Measurements from ENCODE around the gene FMN1.

FMN1 gene

GRCh38 chr15:33101036-33101435 lies 93.5 kb downstream of the FMN1 start:
- TF ChIP-seq CTBP1 (IDR thresholded peaks at IDR 0.05; ENCODE audit: borderline replicate concordance) (no peak), FOXA1 (IDR thresholded peaks at IDR 0.05) (no peak), LEF1 (IDR thresholded peaks at IDR 0.05; ENCODE audit: borderline replicate concordance) (no peak), HDGF (IDR thresholded peaks at IDR 0.05; ENCODE audit: borderline replicate concordance) (no peak), ARNT (IDR thresholded peaks at IDR 0.05) (no peak), ELF4 (IDR thresholded peaks at IDR 0.05) (no peak)
- no peak for DNase-seq (ENCODE audit: extremely low spot score)
- ChIA-PET POLR2A (no interaction called here), CTCF (no interaction called here)

- POLR2A ChIA-PET, result no interaction called here
- TF ChIP-seq ZNF384 (IDR thresholded peaks at IDR 0.05), result no peak
- no peak for TF ChIP-seq BHLHE40 (IDR thresholded peaks at IDR 0.05; ENCODE audit: borderline replicate concordance)
- no peak for TF ChIP-seq ARNT (IDR thresholded peaks at IDR 0.05)
- no peak for TF ChIP-seq L3MBTL2 (conservative IDR thresholded peaks at IDR 0.05)
- TF ChIP-seq FOXA1 (IDR thresholded peaks at IDR 0.05), result no peak
- TF ChIP-seq ELF4 (IDR thresholded peaks at IDR 0.05), result no peak
- TF ChIP-seq PKNOX1 (IDR thresholded peaks at IDR 0.05), result no peak
- TF ChIP-seq FOXK2 (IDR thresholded peaks at IDR 0.05), result no peak
- no peak for TF ChIP-seq SUZ12 (IDR thresholded peaks at IDR 0.05)
- no peak for TF ChIP-seq SP1 (IDR thresholded peaks at IDR 0.05)
- no peak for TF ChIP-seq CTBP1 (IDR thresholded peaks at IDR 0.05; ENCODE audit: borderline replicate concordance)
- TF ChIP-seq LEF1 (IDR thresholded peaks at IDR 0.05; ENCODE audit: borderline replicate concordance), result no peak
- no peak for TF ChIP-seq FOXM1 (IDR thresholded peaks at IDR 0.05; ENCODE audit: borderline replicate concordance)
- no peak for TF ChIP-seq NFRKB (IDR thresholded peaks at IDR 0.05)
- TF ChIP-seq TARDBP (IDR thresholded peaks at IDR 0.05), result no peak
- no peak for DNase-seq (ENCODE audit: extremely low spot score)
- CTCF ChIA-PET, result no interaction called here
These were observed 94.2 kb downstream of the FMN1 start for GRCh38 chr15:33100314-33100713.

- TF ChIP-seq TARDBP (IDR thresholded peaks at IDR 0.05) (no peak), FOXK2 (IDR thresholded peaks at IDR 0.05) (no peak), PKNOX1 (IDR thresholded peaks at IDR 0.05) (no peak), SUZ12 (IDR thresholded peaks at IDR 0.05) (no peak), ZNF384 (IDR thresholded peaks at IDR 0.05) (no peak), LEF1 (IDR thresholded peaks at IDR 0.05; ENCODE audit: borderline replicate concordance) (no peak), ARNT (IDR thresholded peaks at IDR 0.05) (no peak), FOXM1 (IDR thresholded peaks at IDR 0.05; ENCODE audit: borderline replicate concordance) (no peak), ELF4 (IDR thresholded peaks at IDR 0.05) (no peak), HDGF (IDR thresholded peaks at IDR 0.05; ENCODE audit: borderline replicate concordance) (no peak), BHLHE40 (IDR thresholded peaks at IDR 0.05; ENCODE audit: borderline replicate concordance) (no peak), NFRKB (IDR thresholded peaks at IDR 0.05) (no peak), CTBP1 (IDR thresholded peaks at IDR 0.05; ENCODE audit: borderline replicate concordance) (no peak), L3MBTL2 (conservative IDR thresholded peaks at IDR 0.05) (no peak), SP1 (IDR thresholded peaks at IDR 0.05) (no peak), FOXA1 (IDR thresholded peaks at IDR 0.05) (no peak)
- ChIA-PET CTCF (no interaction called here), POLR2A (no interaction called here)
- DNase-seq (ENCODE audit: extremely low spot score), result no peak
These were observed 94.8 kb downstream of the FMN1 start for GRCh38 chr15:33099739-33100138.

- DNase-seq (ENCODE audit: extremely low spot score), result no peak
- TF ChIP-seq ZNF384 (IDR thresholded peaks at IDR 0.05) (no peak), FOXM1 (IDR thresholded peaks at IDR 0.05; ENCODE audit: borderline replicate concordance) (no peak), L3MBTL2 (conservative IDR thresholded peaks at IDR 0.05) (no peak)
- ChIA-PET CTCF (no interaction called here), POLR2A (no interaction called here)
These were observed 95.3 kb downstream of the FMN1 start for GRCh38 chr15:33099213-33099612.

- POLR2A ChIA-PET, result no interaction called here
- DNase-seq (ENCODE audit: extremely low spot score), result no peak
- TF ChIP-seq BHLHE40 (IDR thresholded peaks at IDR 0.05; ENCODE audit: borderline replicate concordance) (no peak), FOXM1 (IDR thresholded peaks at IDR 0.05; ENCODE audit: borderline replicate concordance) (no peak), CTBP1 (IDR thresholded peaks at IDR 0.05; ENCODE audit: borderline replicate concordance) (no peak), HDGF (IDR thresholded peaks at IDR 0.05; ENCODE audit: borderline replicate concordance) (no peak), NFRKB (IDR thresholded peaks at IDR 0.05) (no peak), FOXK2 (IDR thresholded peaks at IDR 0.05) (no peak), LEF1 (IDR thresholded peaks at IDR 0.05; ENCODE audit: borderline replicate concordance) (no peak), SP1 (IDR thresholded peaks at IDR 0.05) (no peak), ZNF384 (IDR thresholded peaks at IDR 0.05) (no peak), TARDBP (IDR thresholded peaks at IDR 0.05) (no peak), ARNT (IDR thresholded peaks at IDR 0.05) (no peak), L3MBTL2 (conservative IDR thresholded peaks at IDR 0.05) (no peak), SUZ12 (IDR thresholded peaks at IDR 0.05) (no peak), FOXA1 (IDR thresholded peaks at IDR 0.05) (no peak), ELF4 (IDR thresholded peaks at IDR 0.05) (no peak)
- CTCF ChIA-PET, result no interaction called here
These were observed 96.1 kb downstream of the FMN1 start for GRCh38 chr15:33098094-33099058.

- CTCF ChIA-PET, result no interaction called here
- no peak for DNase-seq (ENCODE audit: extremely low spot score)
- TF ChIP-seq FOXA1 (IDR thresholded peaks at IDR 0.05), result no peak
- no peak for TF ChIP-seq CTBP1 (IDR thresholded peaks at IDR 0.05; ENCODE audit: borderline replicate concordance)
- TF ChIP-seq SP1 (IDR thresholded peaks at IDR 0.05), result no peak
- TF ChIP-seq LEF1 (IDR thresholded peaks at IDR 0.05; ENCODE audit: borderline replicate concordance), result no peak
- no peak for TF ChIP-seq PKNOX1 (IDR thresholded peaks at IDR 0.05)
- no peak for TF ChIP-seq TARDBP (IDR thresholded peaks at IDR 0.05)
- POLR2A ChIA-PET, result no interaction called here
These were observed 98.4 kb downstream of the FMN1 start for GRCh38 chr15:33096134-33096533.

Measured in HEK293T (cell line).